NB4 (cell line): ENCODE data around the gene FAM53B.
A peak's percentile ranks its signal among the peaks of the same experiment; 100 is the strongest.
"Not testable (repeated sequence)": the region's sequence is repeated elsewhere in the genome, so short reads cannot be mapped to it uniquely, and the experiment has no call there.

Experiments
- DNase-seq: peaks from one replicate; pipeline ENCODE4 v3.0.0; 2010; ENCODE audit warnings: low read depth
- H3K4me3 ChIP-seq: one replicate; pipeline ENCODE4 v1.5.1; 2011; ENCODE audit warnings: mild to moderate bottlenecking, low read depth, low read length, moderate library complexity
- CTCF ChIP-seq: IDR thresholded peaks from one replicate; pipeline ENCODE4 v1.5.1; 2012; ENCODE audit warnings: low read depth, low read length
- MAX ChIP-seq: IDR thresholded peaks from 2 replicates; pipeline ENCODE4 v1.6.1; 2011; ENCODE audit warnings: low read depth, low read length
- MYC ChIP-seq: IDR thresholded peaks from 2 replicates; pipeline ENCODE4 v1.6.1; 2011; ENCODE audit warnings: low read depth, low read length
- POLR2A ChIP-seq: IDR thresholded peaks from 2 replicates; pipeline ENCODE4 v1.6.1; 2011; ENCODE audit warnings: mild to moderate bottlenecking; ENCODE audit not compliant: insufficient read length; ENCODE audit errors: extremely low read depth

FAM53B gene

GRCh38 chr10:124612611-124613498 is 131.3 kb downstream of the FAM53B start:
- no peak overlapping the region for H3K4me3 ChIP-seq
- DNase-seq, result peak; percentile 84
- TF ChIP-seq MYC (0 out of 2 replicates have a peak, but pooled peaks have one; percentile 29), MAX (peak; percentile 51), CTCF (no peak), POLR2A (no peak)

GRCh38 chr10:124611738-124612137 is 132.4 kb downstream of the FAM53B start:
- no peak for TF ChIP-seq CTCF
- 0 out of 2 replicates have a peak, but pooled peaks have one; percentile 28 for TF ChIP-seq MAX
- peak; percentile 59 for TF ChIP-seq MYC
- no peak for TF ChIP-seq POLR2A
- DNase-seq, result peak; percentile 99
- no peak overlapping the region for H3K4me3 ChIP-seq

- DNase-seq, result not testable (repeated sequence)
- H3K4me3 ChIP-seq, result peak overlapping the region; percentile 11
Observed at GRCh38 chr10:124610851-124611250, 133.3 kb downstream of the FAM53B start.

- DNase-seq, H3K4me3 ChIP-seq: not testable (repeated sequence)
Observed at GRCh38 chr10:124610186-124610585, 134.0 kb downstream of the FAM53B start.

- no peak for DNase-seq
- TF ChIP-seq MAX (no peak), POLR2A (no peak), MYC (no peak), CTCF (no peak)
- H3K4me3 ChIP-seq, result no peak overlapping the region
Observed at GRCh38 chr10:124609698-124610097, 134.5 kb downstream of the FAM53B start.

- no peak for TF ChIP-seq MYC
- TF ChIP-seq MAX, result no peak
- TF ChIP-seq CTCF, result no peak
- no peak for DNase-seq
- H3K4me3 ChIP-seq, result no peak overlapping the region
Observed at GRCh38 chr10:124608093-124608721, 136.0 kb downstream of the FAM53B start.
